Kidney (tissue), 14 donors: Measurements from ENCODE around the gene HINT3. TPM values are rescaled to one million over a fixed set of nuclear protein-coding genes. Genes with fewer than 3 reads are reported as not detected.

ENCODE experiments used
- DNase-seq, 5 donors: peaks; one replicate each; pipeline ENCODE4 v3.0.0-alpha.2; 2013 to 2020
- FAIRE-seq: peaks from 2 replicates; lab custom pipeline; 2012; peaks lifted over from hg19 to GRCh38; lab: Jason Lieb, UNC
- H3K27ac ChIP-seq, 2 donors: one replicate each; pipeline ENCODE4 v1.7.0; 2013; ENCODE audit warnings: low read depth in 2 of 2, low read length in 2 of 2, inconsistent platforms in 1 of 2
- H3K27me3 ChIP-seq: one replicate; pipeline ENCODE4 v1.7.1; 2013; ENCODE audit warnings: low read length, inconsistent platforms; ENCODE audit not compliant: control insufficient read depth, insufficient read depth
- H3K36me3 ChIP-seq, 3 donors: one replicate each; pipeline versions ENCODE4 v1.7.0 to v1.7.1; 2013; ENCODE audit warnings: low read length in 3 of 3, control low read depth in 1 of 3, inconsistent platforms in 1 of 3; ENCODE audit not compliant: insufficient read depth in 3 of 3, control insufficient read depth in 2 of 3
- H3K4me1 ChIP-seq, 3 donors: one replicate each; pipeline versions ENCODE4 v1.7.0 to v1.7.1; 2013; ENCODE audit warnings: low read length in 3 of 3, inconsistent platforms in 1 of 3, low read depth in 1 of 3; ENCODE audit not compliant: control insufficient read depth in 2 of 3, insufficient read depth in 2 of 3
- H3K4me3 ChIP-seq, 3 donors: one replicate each; pipeline versions ENCODE4 v1.7.0 to v1.8.1; 2013; ENCODE audit warnings: low read length in 3 of 3, control low read depth in 1 of 3, inconsistent platforms in 1 of 3
- H3K9ac ChIP-seq, 3 donors: one replicate each; pipeline versions ENCODE4 v1.7.0 to v1.7.1; 2013; ENCODE audit warnings: low read length in 3 of 3, control low read depth in 1 of 3, inconsistent platforms in 1 of 3
- H3K9me3 ChIP-seq, 3 donors: one replicate each; pipeline versions ENCODE4 v1.7.0 to v1.7.1; 2013; ENCODE audit warnings: low read length in 3 of 3, control low read depth in 1 of 3, inconsistent platforms in 1 of 3; ENCODE audit not compliant: control insufficient read depth in 2 of 3, insufficient read depth in 1 of 3
- CTCF ChIP-seq: IDR thresholded peaks from 3 replicates; pipeline ENCODE4 v1.5.1; 2012; ENCODE audit warnings: mild to moderate bottlenecking, moderate library complexity, borderline replicate concordance; ENCODE audit not compliant: insufficient read depth; ENCODE audit errors: extremely low read depth
- intact Hi-C: fragments of 100-400 bp; cut with DNase I; formaldehyde crosslinking; loops from one replicate; pipeline ENCODE4 v1.11.1; 2022
- polyA plus RNA-seq: library from polyadenylated mRNA; stranded (reverse); fragments of 350-450 nt; fragmentation: Illumina TruSeq; extraction: RNeasy Lipid Tissue Mini Kit (QIAGEN cat#74804); gene quantifications from one replicate; pipeline ENCODE4 v1.2.3, GENCODE V29; 2014; ENCODE audit warnings: low read depth, low replicate concordance; ENCODE audit not compliant: insufficient read depth
- total RNA-seq: library from RNA; stranded (reverse); fragmentation: NEBNext Ultra II Directional; extraction: Animal tissue kit (Norgen Biotek cat#: 25700); gene quantifications from one replicate; pipeline ENCODE4 v1.2.1, GENCODE V29; 2021
- donor health status: control.
- donor health status: control.
- donor health status: control.
- donor health status: control.
- donor health status: control.
- donor health status: DM: yes; HTN: yes; CAD: no.
- donor health status: Normal renal cell carcinoma (clear cell type).

Gene HINT3
- total and polyA plus RNA-seq, 2 donors from 2014 or later: 18.9 to 21.4 TPM

GRCh38 chr6:125913145-125913544 is 43.4 kb upstream of the HINT3 start:
- no peak for FAIRE-seq
- no peaks in the 10 kb centered on the region for H3K9me3 ChIP-seq

GRCh38 chr6:125913864-125914351 is 42.7 kb upstream of the HINT3 start:
- no peak overlapping the region for H3K9ac ChIP-seq
- FAIRE-seq (peak; percentile 58), DNase-seq (peak in 2 of 5 donors; percentile 33 to 36)
- no peak overlapping the region for H3K4me3 ChIP-seq
- H3K36me3 ChIP-seq: peaks cover 0 to 30% (median 16%) of the 10 kb centered on the region in 3 donors
- H3K27me3 ChIP-seq: no peaks in the 10 kb centered on the region
- H3K9me3 ChIP-seq: no peaks in the 10 kb centered on the region
- intact Hi-C loops: no loop called here
- peak overlapping the region in 1 of 2 donors; percentile 75 for H3K27ac ChIP-seq
- no peak for TF ChIP-seq CTCF
- H3K4me1 ChIP-seq: peaks cover 4 to 10% (median 4%) of the 10 kb centered on the region in 3 donors

More at GRCh38 chr6:125913145-125913544, 43.4 kb upstream of the HINT3 start:
- Histone ChIP-seq H3K4me3 (no peak overlapping the region), H3K27me3 (no peaks in the 10 kb centered on the region), H3K27ac (peak overlapping the region in 1 of 2 donors; percentile 45), H3K9ac (no peak overlapping the region), H3K36me3 (peaks cover 0 to 38% (median 17%) of the 10 kb centered on the region in 3 donors), H3K4me1 (peaks cover 0 to 4% (median 2%) of the 10 kb centered on the region in 3 donors)
- TF ChIP-seq CTCF: no peak
- no peak for DNase-seq
- intact Hi-C loops: no loop called here

- DNase-seq (peak in 1 of 5 donors; percentile 22), FAIRE-seq (no peak)
- Histone ChIP-seq H3K4me1 (peaks cover 4 to 10% (median 4%) of the 10 kb centered on the region in 3 donors), H3K36me3 (peaks cover 5 to 53% (median 32%) of the 10 kb centered on the region in 3 donors), H3K9me3 (no peaks in the 10 kb centered on the region), H3K4me3 (peak overlapping the region in 2 of 3 donors; percentile 56 to 59), H3K27ac (peak overlapping the region; percentile 81 to 97), H3K9ac (peak overlapping the region in 1 of 3 donors; percentile 82), H3K27me3 (no peaks in the 10 kb centered on the region)
- no peak for TF ChIP-seq CTCF
- intact Hi-C loops: no loop called here
These were observed 38.3 kb upstream of the HINT3 start for GRCh38 chr6:125918230-125918629.
